ENCODE results near the gene ONECUT3.
A peak's percentile ranks its signal among the peaks of the same experiment; 100 is the strongest.
"Not testable (repeated sequence)": the region's sequence is repeated elsewhere in the genome, so short reads cannot be mapped to it uniquely, and the experiment has no call there.

The ONECUT3 gene

GRCh38 chr19:1756705-1757465 is 3.6 kb downstream of the ONECUT3 start:
- no peak for DNase-seq

- no peak for DNase-seq
Observed at GRCh38 chr19:1757468-1758230, 4.3 kb downstream of the ONECUT3 start.

GRCh38 chr19:1758231-1758577 is 4.9 kb downstream of the ONECUT3 start:
- no peak for DNase-seq

- no peak for DNase-seq
Observed at GRCh38 chr19:1758959-1759903, 5.9 kb downstream of the ONECUT3 start.

GRCh38 chr19:1760020-1760419 is 6.7 kb downstream of the ONECUT3 start:
- DNase-seq: no peak

- not testable (repeated sequence) for DNase-seq
Observed at GRCh38 chr19:1760786-1761527, 7.7 kb downstream of the ONECUT3 start.

GRCh38 chr19:1761528-1762242 is 8.4 kb downstream of the ONECUT3 start:
- DNase-seq: no peak

- no peak for DNase-seq
Observed at GRCh38 chr19:1762243-1763117, 9.2 kb downstream of the ONECUT3 start.

- no peak for DNase-seq
Observed at GRCh38 chr19:1763648-1764639, 10.6 kb downstream of the ONECUT3 start.

- DNase-seq: no peak
Observed at GRCh38 chr19:1764729-1765128, 11.4 kb downstream of the ONECUT3 start.

GRCh38 chr19:1765232-1765903 is 12.1 kb downstream of the ONECUT3 start:
- DNase-seq: no peak

GRCh38 chr19:1765904-1766799 is 12.8 kb downstream of the ONECUT3 start:
- no peak for DNase-seq

GRCh38 chr19:1766800-1767352 is 13.6 kb downstream of the ONECUT3 start:
- DNase-seq: no peak

- DNase-seq: peak; percentile 66
Observed at GRCh38 chr19:1767464-1767933, 14.2 kb downstream of the ONECUT3 start.

GRCh38 chr19:1768248-1768647 is 14.9 kb downstream of the ONECUT3 start:
- DNase-seq: no peak

GRCh38 chr19:1768918-1769644 is 15.8 kb downstream of the ONECUT3 start:
- DNase-seq: no peak

- DNase-seq: no peak
Observed at GRCh38 chr19:1769645-1769985, 16.3 kb downstream of the ONECUT3 start.

Data from stimulated activated CD4-positive, alpha-beta T cell treated with anti-CD3 and anti-CD28 coated beads, Interleukin-4, amount 100 ng/mL, for 1 hour (primary cell).